MM.1S (cell line): ENCODE data around the gene BTBD9.

ENCODE experiments used
- DNase-seq: peaks from one replicate; pipeline ENCODE4 v3.0.0-alpha.2; 2015
- H2AFZ ChIP-seq: fragments of 300-600 bp; sonication (generic); 2 replicates; pipeline ENCODE4 v1.6.0; 2016; ENCODE audit warnings: antibody characterized with exemption, low read length
- H3F3A ChIP-seq: fragments of 300-600 bp; sonication (generic); 2 replicates; pipeline ENCODE4 v1.6.1; 2016; ENCODE audit warnings: mild to moderate bottlenecking, antibody characterized with exemption, low read length, moderate library complexity, mixed read lengths; ENCODE audit not compliant: insufficient read depth
- H3K27ac ChIP-seq: fragments of 300-600 bp; sonication (generic); 2 replicates; pipeline ENCODE4 v1.5.1; 2016; ENCODE audit warnings: mild to moderate bottlenecking, low read length
- H3K27me3 ChIP-seq: fragments of 300-600 bp; sonication (generic); replicated peaks from 2 replicates; pipeline ENCODE4 v1.6.0; 2016; ENCODE audit warnings: low read length; ENCODE audit not compliant: insufficient read depth
- H3K36me3 ChIP-seq: fragments of 300-600 bp; sonication (generic); replicated peaks from 2 replicates; pipeline ENCODE4 v1.6.1; 2016; ENCODE audit warnings: mild to moderate bottlenecking, low read length, mixed read lengths; ENCODE audit not compliant: insufficient read depth
- H3K4me1 ChIP-seq: fragments of 300-600 bp; sonication (generic); 2 replicates; pipeline ENCODE4 v1.6.1; 2016; ENCODE audit warnings: low read length, mixed read lengths
- H3K4me2 ChIP-seq: fragments of 300-600 bp; sonication (generic); 2 replicates; pipeline ENCODE4 v1.6.0; 2016; ENCODE audit warnings: low read depth, low read length
- H3K4me3 ChIP-seq: fragments of 300-600 bp; sonication (generic); 2 replicates; pipeline ENCODE4 v1.5.1; 2016; ENCODE audit warnings: low read length, mixed read lengths
- H3K79me2 ChIP-seq: fragments of 300-600 bp; sonication (generic); 2 replicates; pipeline ENCODE4 v1.6.1; 2016; ENCODE audit warnings: mixed run types, low read length, mixed read lengths
- H3K9ac ChIP-seq: fragments of 300-600 bp; sonication (generic); 2 replicates; pipeline ENCODE4 v1.6.1; 2016; ENCODE audit warnings: low read length, mixed read lengths
- H3K9me2 ChIP-seq: fragments of 300-600 bp; sonication (generic); replicated peaks from 2 replicates; pipeline ENCODE4 v1.6.1; 2016; ENCODE audit warnings: mild to moderate bottlenecking, low read length, mixed read lengths; ENCODE audit not compliant: insufficient read depth
- H3K9me3 ChIP-seq: fragments of 300-600 bp; sonication (generic); replicated peaks from 2 replicates; pipeline ENCODE4 v1.6.1; 2016; ENCODE audit warnings: mild to moderate bottlenecking, low read length, mixed read lengths; ENCODE audit not compliant: insufficient read depth
- H4K20me1 ChIP-seq: fragments of 300-600 bp; sonication (generic); 2 replicates; pipeline ENCODE4 v1.6.1; 2016; ENCODE audit warnings: mild to moderate bottlenecking, low read length, moderate library complexity, mixed read lengths; ENCODE audit not compliant: insufficient read depth
- CTCF ChIP-seq: fragments of 300-600 bp; sonication (generic); IDR thresholded peaks from 2 replicates; pipeline ENCODE4 v1.5.1; 2016; ENCODE audit warnings: antibody characterized with exemption, low read length, mixed read lengths
- EZH2 ChIP-seq: fragments of 300-600 bp; sonication (generic); optimal IDR thresholded peaks from 2 replicates; pipeline ENCODE3; 2017; ENCODE audit warnings: low read depth, mild to moderate bottlenecking, antibody characterized with exemption, low read length, mixed read lengths
- EZH2phosphoT487 ChIP-seq: fragments of 300-600 bp; sonication (generic); IDR thresholded peaks from 2 replicates; pipeline ENCODE4 v1.6.1; 2018; ENCODE audit warnings: antibody characterized with exemption, low read length

BTBD9 gene

GRCh38 chr6:38193051-38193450 lies 446.7 kb downstream of the BTBD9 start:
- TF ChIP-seq EZH2 (no peak), EZH2phosphoT487 (no peak), CTCF (no peak)
- no peaks in the 10 kb centered on the region for H3K36me3 ChIP-seq
- H2AFZ ChIP-seq = no peak overlapping the region
- no peaks in the 10 kb centered on the region for H3K9me3 ChIP-seq
- no peak for DNase-seq
- no peaks in the 10 kb centered on the region for H3K4me1 ChIP-seq
- no peak overlapping the region for H3K9ac ChIP-seq
- H3K79me2 ChIP-seq = no peaks in the 10 kb centered on the region
- no peaks in the 10 kb centered on the region for H4K20me1 ChIP-seq
- H3K4me3 ChIP-seq = no peak overlapping the region
- H3K27ac ChIP-seq = no peak overlapping the region
- H3F3A ChIP-seq = no peaks in the 10 kb centered on the region
- H3K9me2 ChIP-seq = no peaks in the 10 kb centered on the region
- no peaks in the 10 kb centered on the region for H3K27me3 ChIP-seq
- no peak overlapping the region for H3K4me2 ChIP-seq

GRCh38 chr6:38192487-38192886 lies 447.2 kb downstream of the BTBD9 start:
- H4K20me1 ChIP-seq = no peaks in the 10 kb centered on the region
- H3K79me2 ChIP-seq = no peaks in the 10 kb centered on the region
- H3F3A ChIP-seq = no peaks in the 10 kb centered on the region
- no peak for TF ChIP-seq CTCF
- no peak for TF ChIP-seq EZH2
- no peak for TF ChIP-seq EZH2phosphoT487
- no peak overlapping the region for H3K4me3 ChIP-seq
- no peak overlapping the region for H3K27ac ChIP-seq
- H3K9ac ChIP-seq = no peak overlapping the region
- no peaks in the 10 kb centered on the region for H3K9me3 ChIP-seq
- H3K4me2 ChIP-seq = no peak overlapping the region
- no peaks in the 10 kb centered on the region for H3K36me3 ChIP-seq
- H2AFZ ChIP-seq = no peak overlapping the region
- H3K9me2 ChIP-seq = no peaks in the 10 kb centered on the region
- no peaks in the 10 kb centered on the region for H3K27me3 ChIP-seq
- H3K4me1 ChIP-seq = no peaks in the 10 kb centered on the region
- no peak for DNase-seq

GRCh38 chr6:38192011-38192410 lies 447.7 kb downstream of the BTBD9 start:
- DNase-seq = no peak
- no peak for TF ChIP-seq CTCF
- TF ChIP-seq EZH2phosphoT487 = no peak
- TF ChIP-seq EZH2 = no peak
- H3K9me2 ChIP-seq = no peaks in the 10 kb centered on the region
- no peaks in the 10 kb centered on the region for H3F3A ChIP-seq
- no peak overlapping the region for H3K4me3 ChIP-seq
- no peaks in the 10 kb centered on the region for H3K4me1 ChIP-seq
- no peaks in the 10 kb centered on the region for H3K27me3 ChIP-seq
- no peaks in the 10 kb centered on the region for H3K79me2 ChIP-seq
- no peak overlapping the region for H2AFZ ChIP-seq
- no peak overlapping the region for H3K4me2 ChIP-seq
- H3K36me3 ChIP-seq = no peaks in the 10 kb centered on the region
- H3K9me3 ChIP-seq = no peaks in the 10 kb centered on the region
- no peak overlapping the region for H3K9ac ChIP-seq
- no peak overlapping the region for H3K27ac ChIP-seq
- no peaks in the 10 kb centered on the region for H4K20me1 ChIP-seq
